SH-SY5Y (cell line): ENCODE measurements around the gene RPA4.

Source experiments
- GATA2 ChIP-seq: IDR thresholded peaks from 2 replicates; pipeline ENCODE4 v1.6.1; 2011; ENCODE audit warnings: mild to moderate bottlenecking, low read depth, low read length
- GATA3 ChIP-seq: IDR thresholded peaks from 2 replicates; pipeline ENCODE4 v1.6.1; 2011; ENCODE audit warnings: low read depth, mild to moderate bottlenecking, low read length, moderate library complexity

Gene RPA4

DNA sequence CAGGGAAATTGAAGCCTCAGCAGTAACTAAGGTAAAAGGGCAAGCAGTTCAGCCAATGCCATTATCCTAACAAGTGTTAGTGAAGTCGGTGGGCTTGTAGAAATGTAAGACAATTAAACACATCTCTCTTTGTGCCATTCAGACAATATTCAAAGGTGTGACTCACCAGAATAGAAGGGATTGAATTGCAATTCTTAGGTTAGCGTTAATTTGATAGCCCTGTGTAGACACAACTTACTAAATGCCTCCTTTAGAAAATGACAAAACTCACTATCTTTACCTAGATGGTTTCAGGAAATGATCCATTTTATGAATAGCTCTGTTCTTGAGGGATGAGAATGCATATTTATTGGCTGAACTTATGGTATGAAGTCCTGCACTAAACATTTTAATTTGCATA lies 35.2 kb downstream of the RPA4 start:
- TF ChIP-seq GATA3, result no peak
- TF ChIP-seq GATA2, result no peak

DNA sequence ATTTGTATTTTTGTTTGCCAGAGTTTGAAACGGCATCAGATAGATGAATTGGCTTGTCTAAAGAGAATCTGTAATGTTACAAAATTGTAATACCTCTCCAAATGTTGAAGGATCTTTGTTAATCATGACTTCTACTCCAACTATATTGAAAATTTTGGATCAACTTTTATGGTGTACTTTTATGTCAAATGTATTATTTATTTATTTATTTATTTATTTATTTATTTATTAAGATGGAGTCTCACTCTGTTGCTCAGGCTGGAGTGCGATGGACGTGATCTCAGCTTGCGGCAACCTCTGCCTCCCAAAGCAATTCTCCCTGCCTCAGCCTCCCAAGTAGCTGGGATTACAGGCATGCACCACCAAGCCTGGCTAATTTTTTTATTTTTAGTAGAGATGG lies 36.0 kb downstream of the RPA4 start:
- TF ChIP-seq GATA3, result no peak

DNA sequence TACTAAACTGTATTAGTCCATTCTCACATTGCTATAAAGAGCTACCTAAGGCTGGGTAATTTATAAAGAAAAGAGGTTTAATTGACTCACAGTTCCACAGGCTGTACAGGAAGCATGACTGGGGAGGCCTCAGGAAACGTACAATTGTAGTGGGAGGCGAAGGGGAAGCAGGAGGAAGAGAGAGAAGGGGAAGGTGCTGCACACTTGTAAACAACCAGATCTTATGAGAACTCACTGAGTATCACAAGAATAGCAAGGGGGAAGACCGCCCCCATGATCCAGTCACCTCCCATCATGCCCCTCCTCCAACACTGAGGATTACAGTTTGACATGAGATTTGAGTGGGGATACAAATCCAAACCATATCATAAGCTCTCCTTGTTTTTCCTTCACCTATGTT lies 40.9 kb downstream of the RPA4 start:
- TF ChIP-seq GATA3 (no peak), GATA2 (no peak)

DNA sequence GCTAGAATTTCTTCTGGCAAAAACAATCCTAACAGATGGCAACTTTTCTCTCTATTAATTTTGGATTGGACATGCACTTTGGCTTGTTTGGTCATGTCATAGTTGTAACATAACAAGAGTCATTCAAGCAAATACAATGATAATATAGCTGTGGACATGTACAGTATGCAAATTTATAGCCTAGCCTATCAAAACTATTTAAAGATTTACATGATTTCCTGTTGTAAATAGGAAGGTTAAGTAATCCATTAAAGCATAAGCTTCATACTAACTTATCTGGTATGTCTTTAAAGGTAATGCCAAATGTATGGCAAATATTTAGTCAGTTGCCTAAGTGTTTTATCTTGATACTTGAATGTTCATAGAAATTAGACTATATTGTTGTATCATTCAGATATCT lies 45.3 kb downstream of the RPA4 start:
- TF ChIP-seq GATA3 (no peak), GATA2 (no peak)
